ENCODE measurements around the gene NRL. TPM values are rescaled to one million over a fixed set of nuclear protein-coding genes. Genes with fewer than 3 reads are reported as not detected.
A peak's percentile ranks its signal among the peaks of the same experiment; 100 is the strongest.
"Not testable (repeated sequence)": the region's sequence is repeated elsewhere in the genome, so short reads cannot be mapped to it uniquely, and the experiment has no call there.

NRL gene
- total RNA-seq, 1 donor from 2014 or later: 1.6 TPM

DNA sequence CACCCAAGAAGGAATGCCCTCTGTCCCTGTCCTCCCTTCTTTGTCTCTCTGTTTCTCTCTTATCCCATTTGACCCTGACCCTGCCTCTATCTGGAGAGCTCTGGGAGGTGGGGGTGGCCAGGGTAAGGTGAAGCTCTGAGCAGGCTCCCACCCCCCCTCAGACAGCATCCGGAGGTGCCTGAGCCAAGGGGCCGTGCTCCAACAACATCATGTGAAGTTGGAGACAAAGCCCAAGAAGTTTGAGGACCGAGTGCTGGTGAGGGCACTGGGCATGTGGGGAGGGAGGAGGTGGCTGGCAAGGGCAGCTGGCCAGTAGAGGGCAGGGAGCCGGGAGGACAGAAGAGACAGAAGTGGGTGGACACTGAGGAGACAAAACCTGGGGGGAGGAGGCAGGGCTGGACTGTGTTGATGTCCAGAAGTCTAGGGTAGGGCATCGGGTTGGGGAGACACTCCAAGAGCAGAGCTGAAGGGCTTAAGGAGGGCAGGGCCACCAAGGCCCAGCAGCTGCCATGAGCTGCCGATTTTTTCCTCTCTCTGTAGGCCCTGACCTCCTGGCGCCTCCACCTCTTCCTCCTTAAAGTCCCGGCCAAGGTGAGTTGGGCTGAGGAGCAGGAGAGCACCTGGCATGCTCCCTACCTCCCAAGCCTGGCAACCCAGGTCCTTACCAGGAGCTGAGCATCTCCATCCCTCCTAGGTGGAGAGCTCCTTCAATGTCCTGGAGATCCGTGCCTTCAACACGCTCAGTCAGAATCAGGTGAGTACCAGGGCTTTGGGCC, 61.0 kb downstream of the NRL start:
- no peak for DNase-seq (ENCODE audit: low read depth in 2 of 2)

DNA sequence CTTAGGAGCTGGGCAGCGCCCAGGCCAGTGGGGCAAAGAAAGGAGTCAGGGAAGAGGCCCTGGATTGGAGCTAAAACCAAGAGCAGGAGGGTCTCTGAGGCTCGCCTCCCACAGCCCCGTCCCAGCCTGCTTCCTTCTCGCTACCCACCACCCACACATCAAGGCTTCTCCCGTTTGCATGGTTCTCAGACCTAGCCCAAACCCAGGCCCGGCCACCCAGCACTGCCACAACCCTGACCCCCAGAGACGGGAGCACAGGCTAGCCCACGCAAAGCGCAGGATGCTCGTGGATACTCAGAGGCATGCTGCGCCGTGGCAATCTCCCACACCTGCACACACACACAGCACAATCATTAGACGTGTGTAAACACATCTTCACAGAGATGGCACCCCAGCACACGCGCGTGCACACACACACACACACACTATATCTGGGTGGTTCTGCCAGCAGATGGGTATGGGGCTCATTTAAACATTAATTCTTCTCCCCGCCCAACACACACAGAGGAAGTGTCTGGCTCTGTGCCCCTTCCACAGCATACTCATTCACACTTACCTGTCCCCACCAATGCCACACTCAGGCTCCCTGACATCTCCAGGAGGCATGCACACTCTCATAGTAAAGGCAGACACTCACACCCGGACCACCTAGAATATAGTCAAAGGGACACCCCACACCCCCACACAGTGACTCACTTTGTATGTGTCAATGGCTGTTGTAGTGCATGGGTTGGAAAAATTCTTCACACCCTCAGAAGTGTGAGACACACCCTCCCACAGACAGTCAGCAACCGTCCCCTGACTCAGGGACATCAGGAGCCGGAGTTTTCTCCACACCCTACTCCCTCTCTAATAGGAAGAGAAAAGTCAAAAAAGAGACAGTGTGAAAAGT, 61.8 kb downstream of the NRL start:
- no peak for DNase-seq (ENCODE audit: low read depth in 2 of 2)

DNA sequence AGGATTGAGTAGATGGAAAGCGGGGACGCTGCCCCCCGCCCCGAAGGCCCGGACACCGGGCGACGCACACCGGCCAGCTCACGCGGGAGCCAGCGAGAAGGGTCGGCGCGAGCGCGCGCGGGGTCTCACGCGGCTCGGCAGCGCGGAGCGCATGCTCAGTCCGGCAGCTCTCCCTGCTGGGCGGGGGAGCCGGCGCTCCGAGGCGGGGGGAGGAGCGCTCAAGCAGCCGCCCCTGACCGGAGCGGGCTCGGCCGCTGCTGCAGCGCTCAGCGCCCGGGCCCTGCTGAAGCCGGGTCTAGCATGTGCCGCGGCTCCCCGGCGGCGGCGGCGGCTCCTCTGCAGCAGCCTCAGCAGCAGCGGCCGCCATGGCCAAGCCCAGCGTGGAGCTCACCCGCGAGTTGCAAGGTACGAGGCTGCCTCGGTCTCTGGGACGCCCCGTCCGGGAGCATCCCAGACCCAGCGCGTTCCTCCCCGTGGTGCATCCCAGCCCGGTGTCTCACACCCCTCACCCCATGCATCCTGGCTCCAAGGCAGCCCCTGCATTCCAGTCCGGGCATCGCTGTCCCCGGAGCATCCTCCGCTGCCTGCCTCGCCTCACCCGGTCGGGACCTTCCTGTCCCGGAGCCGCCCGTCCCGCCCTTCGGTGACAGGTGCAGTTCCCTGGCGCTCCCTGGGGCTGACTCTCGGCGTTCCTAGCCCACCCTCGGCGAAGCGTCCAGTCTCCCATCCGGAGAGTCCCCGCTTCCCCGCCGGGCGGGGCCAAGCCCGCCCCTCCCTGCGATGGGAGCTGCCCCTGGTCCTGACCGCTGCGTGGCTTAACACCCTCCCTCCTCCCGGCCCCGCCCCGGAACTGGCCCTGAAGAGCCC, 62.7 kb downstream of the NRL start, which contains the start of gene CARMIL3:
Gene CARMIL3, plus strand, starts transcription at position 221 of the 867 bp plus-strand sequence. Its CDS starts 145 bp downstream, at position 366.
- DNase-seq (ENCODE audit: low read depth in 2 of 2): peak; percentile 47 to 65

DNA sequence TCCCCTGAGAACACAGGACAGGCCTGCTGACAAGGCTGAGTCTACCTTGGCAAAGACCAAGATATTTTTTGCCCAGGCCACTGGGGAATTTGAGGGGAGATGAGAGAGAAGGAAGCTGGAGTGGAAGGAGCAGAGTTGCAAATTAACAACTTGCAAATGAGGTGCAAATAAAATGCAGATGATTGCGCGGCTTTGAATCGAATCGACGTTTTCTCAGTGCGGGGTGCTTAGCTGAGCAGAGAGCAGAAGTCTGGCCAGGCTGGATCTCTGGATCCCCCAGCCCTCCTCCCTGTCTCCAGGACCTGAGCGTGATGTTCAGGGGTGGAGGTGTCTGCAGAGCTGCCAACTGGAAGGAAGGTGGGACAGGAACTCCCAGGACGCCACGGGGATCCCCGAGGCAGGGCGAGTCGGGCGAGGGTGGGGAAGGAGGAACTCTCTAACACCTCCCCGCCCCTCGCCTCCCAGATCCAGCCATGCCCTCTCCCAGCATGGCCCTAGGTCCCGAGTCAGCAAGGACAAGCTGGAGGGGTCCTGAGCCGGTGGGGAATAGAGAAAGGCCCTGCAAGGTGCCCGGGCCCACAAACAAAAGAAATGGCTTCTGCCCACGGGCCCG, 63.5 kb downstream of the NRL start:
- DNase-seq (ENCODE audit: low read depth in 2 of 2): no peak

DNA sequence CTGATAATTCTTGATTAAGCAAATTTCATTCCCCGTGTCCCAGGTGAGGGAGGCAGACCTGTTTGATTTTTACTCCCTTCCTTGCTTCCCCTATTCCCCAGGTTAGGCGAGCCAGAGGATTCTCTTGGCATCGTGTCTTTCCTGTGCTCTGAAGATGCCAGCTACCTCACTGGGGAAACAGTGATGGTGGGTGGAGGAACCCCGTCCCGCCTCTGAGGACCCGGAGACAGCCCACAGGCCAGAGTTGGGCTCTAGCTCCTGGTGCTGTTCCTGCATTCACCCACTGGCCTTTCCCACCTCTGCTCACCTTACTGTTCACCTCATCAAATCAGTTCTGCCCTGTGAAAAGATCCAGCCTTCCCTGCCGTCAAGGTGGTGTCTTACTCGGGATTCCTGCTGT, 64.0 kb downstream of the NRL start:
- DNase-seq (ENCODE audit: low read depth in 2 of 2): not testable (repeated sequence)

DNA sequence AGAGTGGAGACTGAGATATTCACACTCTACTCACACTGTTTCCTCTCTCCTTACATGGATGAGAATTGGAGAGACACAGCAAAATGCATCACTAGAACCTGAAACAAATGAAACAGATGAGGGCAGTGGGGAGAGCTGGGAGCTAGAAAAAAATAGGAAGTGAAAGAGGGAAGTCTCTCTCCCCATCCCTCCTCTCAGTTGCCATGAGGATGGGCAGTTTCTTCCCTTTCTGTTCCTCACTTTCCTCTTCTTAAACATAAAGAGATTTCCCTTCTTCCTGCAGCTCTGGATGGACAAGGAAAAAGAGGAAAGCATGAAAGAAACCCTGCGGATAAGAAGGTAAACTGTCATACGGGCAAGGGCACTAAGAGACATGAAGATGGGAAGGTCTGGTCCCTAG, 65.7 kb downstream of the NRL start:
- DNase-seq (ENCODE audit: low read depth in 2 of 2): not testable (repeated sequence)

DNA sequence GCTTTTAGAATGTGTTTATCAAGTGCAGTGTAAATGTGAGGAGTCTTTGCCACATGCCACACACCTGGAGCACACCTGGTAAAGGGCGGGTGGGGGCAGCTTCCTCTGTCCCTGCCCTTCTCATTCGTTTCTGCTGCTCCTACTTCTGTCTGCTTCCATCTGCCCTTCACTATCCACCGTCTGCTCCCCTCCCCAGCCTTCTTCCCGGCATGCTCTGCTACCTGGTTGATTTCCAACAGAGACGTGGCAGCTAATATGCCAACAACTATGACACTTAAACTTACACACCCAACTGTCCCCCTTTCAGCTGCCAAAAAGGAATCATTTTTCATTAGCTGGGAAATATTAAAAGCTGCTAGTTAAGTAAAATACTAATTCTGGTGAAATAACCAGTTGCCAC, 72.0 kb downstream of the NRL start:
- DNase-seq (ENCODE audit: low read depth in 2 of 2): no peak

DNA sequence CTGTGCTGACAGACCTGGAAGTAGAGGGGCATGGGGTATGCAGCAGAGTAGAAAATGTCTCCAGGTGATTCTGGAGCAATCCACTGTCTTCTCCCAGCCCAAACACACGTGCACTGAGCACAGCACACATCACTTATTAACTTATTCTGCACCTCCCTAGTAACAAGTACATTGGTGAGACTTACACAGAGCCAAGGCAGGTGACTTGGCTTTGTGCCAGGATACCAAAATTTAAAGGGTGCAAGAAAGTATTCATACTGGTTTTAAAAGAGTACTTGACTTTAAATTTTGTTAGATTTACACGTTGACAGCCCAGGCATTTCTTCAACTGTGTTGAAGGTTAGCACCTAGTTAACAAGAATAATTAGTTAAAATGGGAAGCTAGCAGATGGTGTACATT, 74.1 kb downstream of the NRL start:
- DNase-seq (ENCODE audit: low read depth in 2 of 2): no peak

DNA sequence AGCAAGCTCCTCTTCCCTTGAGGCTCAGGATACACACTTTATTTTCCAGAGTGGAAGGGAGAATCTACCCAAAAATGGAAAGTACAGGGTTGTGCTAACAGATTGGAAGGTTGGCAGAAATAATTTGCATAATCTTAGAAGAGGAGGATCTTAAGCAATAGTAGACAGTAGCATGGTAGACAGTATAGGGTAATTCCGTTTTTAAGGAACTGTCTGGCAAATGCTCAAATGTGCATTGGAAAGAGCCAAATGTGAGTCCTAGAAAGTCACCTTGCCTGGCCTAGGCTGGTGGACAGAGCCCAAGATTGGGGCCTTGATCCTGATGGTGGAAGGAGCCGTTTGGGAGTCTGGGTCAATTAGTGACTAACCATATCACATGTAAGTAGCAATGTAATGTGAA, 76.1 kb downstream of the NRL start:
- DNase-seq (ENCODE audit: low read depth in 2 of 2): no peak

DNA sequence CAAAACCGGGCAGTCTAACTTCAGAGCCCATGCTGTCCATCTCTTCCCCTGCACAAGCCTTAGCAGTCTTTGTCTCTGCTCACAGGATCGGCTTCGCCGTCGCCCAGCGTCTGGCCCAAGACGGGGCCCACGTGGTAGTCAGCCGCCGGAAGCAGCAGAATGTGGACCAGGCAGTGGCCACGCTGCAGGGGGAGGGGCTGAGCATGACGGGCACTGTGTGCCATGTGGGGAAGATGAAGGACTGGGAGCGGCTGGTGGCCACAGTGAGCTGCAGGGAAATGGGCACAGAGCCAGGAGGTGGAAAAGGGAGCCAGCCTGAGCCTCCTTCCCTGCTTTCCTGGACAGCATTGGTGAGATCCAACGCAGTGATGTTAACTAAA, 77.1 kb downstream of the NRL start:
- no peak for DNase-seq (ENCODE audit: low read depth in 2 of 2)

DNA sequence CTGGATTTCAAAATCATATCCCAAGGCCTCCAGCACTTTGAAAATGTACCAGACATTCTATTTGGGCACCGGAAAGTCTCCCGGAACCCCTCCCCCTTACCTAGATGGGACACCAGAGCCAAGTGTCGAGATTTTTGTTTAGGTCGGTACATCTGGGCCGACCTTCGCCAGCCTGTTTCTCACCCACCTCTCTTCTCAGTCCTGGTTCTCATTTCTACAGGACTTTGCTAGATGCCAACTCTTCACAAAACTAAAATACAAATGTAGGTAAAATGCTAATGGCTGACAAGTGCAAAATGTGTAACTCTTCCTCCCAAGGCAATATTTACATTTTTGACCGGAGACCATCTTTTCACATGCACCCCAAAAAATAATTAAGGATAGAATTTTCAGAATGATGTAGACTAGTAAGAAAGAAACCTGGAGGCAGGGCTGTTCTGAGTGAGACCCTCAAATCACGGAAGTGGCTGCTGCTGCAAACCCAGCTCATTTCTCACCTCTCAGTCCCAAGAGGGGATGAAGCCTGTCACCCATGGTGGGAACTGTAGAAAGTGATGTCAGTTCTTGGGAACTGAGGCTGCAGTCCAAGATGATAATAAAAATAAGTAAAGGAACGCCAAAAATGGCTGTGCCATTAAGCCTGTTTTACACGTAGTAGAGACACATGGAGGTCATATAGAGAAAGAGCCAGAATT, 77.6 kb downstream of the NRL start:
- not testable (repeated sequence) for DNase-seq (ENCODE audit: low read depth in 2 of 2)

DNA sequence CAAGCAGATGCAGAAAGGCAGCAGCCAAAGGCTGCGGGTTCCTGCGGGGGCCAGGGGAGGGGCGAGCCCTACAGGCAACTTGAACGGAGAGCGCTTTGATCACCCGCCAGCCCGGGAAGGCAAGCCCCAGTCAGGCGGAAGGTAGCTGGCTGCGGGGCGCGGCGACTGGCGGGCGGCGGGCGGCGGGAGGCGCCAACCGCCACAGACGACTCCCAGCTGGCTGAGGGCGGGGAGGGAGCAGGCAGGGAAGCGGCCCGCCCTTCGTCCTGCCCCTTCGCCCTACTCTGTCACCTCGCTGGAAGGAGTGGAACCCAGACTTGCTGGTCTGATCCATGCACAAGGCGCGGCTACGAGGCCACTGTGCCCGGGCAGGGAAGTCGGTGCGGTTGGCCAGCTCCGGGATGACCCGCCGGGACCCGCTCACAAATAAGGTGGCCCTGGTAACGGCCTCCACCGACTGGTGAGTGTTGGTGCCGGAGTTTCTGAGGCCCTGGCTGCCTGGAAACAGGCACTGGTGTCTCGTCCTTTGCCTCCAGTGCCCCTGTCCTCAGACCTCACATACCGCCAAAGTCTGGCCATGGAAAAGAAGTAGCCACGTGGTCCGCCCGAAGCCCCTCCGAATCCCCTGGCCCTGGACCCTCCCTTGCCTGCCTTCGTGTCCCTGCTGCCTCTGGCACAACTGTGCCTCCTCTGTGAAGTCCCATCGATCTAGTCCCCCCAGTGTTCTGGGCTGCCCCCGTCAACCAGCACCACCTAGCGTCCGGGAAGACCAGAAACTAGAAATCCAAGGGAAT, 78.4 kb downstream of the NRL start:
- peak; percentile 70 to 79 for DNase-seq (ENCODE audit: low read depth in 2 of 2)

DNA sequence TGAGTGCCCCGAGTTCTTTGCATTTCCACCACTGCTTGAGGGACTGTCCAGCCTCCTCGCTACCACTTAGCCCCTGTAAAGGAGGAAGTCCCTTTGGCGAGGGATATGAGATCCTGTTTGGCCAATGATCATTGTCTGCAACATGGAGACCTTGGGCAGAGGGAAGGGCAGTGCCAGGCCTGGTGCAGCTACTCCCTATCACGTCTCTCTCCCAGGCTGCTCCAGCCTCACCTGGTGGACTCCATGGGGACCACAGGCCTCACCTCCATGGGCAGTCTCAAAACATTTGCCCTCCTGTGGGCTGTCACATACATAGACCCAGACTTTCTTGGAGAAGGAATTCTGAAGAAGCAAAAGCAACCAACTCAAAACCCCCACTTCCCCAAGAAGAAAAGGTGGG, 79.0 kb downstream of the NRL start:
- DNase-seq (ENCODE audit: low read depth in 2 of 2): not testable (repeated sequence)

DNA sequence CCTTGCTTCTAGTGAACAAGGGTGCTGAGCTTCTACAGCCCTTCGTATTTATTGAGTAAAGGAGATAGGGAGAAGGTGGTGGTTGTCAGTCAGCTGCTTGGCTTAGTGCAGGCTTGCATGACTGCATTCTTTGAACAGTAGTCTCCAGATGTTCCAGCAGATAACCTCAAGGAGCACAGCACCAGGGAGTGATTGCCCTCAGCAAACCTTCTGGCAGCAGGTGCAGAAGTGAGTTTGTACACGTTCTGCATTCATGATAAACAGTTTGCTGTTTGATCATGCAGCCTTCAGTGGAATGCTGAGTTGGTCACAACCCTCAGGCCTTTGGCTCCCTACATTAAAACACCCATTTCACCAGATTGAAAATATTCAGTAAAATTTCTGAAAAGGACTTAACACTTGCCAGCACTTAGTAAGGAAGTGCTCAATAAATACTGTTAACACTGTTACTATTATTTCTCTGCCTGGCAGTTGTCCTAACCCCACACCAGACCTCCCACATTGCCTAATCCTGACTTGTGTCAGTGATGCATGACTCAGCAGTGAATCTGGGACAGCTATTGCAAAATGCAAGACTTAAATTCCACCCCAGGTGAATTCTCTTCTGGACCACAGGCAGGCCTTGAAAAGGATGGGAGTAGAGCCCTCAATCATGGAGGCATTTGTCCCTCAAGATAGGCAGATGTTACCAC, 81.9 kb downstream of the NRL start:
- no peak for DNase-seq (ENCODE audit: low read depth in 2 of 2)

DNA sequence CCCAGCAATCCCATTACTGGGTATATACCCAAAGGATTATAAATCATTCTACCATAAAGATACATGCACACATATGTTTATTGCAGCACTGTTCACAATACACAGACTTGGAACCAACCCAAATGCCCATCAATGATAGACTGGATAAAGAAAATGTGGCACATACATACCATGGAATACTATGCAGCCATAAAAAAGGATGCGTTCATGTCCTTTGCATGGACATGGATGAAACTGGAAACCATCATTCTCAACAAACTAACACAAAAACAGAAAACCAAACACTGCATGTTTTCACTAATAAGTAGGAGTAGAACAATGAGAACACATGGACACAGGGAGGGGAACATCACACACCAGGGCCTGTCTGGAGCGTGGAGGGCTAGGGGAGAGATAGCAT, 83.4 kb downstream of the NRL start:
- not testable (repeated sequence) for DNase-seq (ENCODE audit: low read depth in 2 of 2)

DNA sequence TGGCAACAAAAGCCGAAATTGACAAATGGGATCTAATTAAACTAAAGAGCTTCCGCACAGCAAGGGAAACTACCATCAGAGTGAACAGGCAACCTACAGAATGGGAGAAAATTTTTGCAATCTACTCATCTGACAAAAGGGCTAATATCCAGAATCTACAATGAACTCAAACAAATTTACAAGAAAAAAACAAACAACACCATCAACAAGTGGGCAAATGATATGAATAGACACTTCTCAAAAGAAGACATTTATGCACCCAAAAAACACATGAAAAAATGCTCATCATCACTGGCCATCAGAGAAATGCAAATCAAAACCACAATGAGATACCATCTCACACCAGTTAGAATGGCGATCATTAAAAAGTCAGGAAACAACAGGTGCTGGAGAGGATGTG, 85.1 kb downstream of the NRL start:
- not testable (repeated sequence) for DNase-seq (ENCODE audit: low read depth in 2 of 2)

Data from lung microvascular endothelial cell (primary cell).